Activated CD4-positive, alpha-beta T cell treated with anti-CD3 and anti-CD28 coated beads for 48 hours (primary cell): ENCODE data around the gene SERPINH1.

Experiments used
- DNase-seq: peaks from one replicate; pipeline ENCODE4 v3.0.0-alpha.2; 2020

The SERPINH1 gene

GRCh38 chr11:75602951-75603350 is 40.9 kb downstream of the SERPINH1 start:
- DNase-seq: no peak

DNA sequence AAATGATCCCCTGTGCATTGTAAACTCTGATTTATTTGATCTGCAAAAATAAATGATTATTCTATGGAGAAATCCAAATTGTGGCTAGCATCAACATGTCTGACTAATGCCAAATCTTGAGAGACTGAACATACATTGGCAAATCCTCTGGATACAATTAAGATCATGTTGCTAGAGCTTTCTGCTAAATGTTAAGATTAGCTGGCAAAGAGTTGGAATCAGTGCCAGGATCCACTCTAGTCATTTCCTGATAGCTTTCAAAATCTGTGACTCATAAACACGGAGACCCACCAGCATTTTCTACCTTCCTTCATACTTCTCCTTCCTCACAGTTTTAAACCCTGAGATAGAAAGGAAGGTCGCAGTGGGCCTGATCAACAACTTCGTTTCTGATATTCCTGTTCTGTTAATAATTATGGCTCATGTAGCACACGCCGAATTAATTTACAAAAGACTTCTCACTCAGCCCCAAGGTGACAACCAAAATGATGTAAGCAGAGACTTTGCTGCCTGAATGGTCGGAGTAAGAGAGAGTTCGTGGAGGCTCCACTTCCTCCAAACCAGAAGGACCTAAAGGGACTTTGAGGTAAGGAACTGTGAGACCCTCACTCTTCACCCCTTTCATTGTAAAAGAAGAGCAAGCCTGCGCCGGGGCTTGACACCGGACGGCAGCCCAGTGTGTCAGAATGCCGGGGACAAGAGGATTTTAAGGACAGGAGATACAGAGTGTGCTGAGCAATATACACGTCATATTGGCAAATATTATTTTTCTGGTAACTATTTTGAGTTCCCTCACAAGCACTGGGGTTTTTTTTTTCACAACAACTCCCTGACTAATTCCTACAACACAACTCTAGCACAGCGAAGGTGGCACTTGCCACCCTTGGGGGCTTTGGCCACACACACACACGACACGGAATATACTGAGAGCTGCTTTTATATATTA is 42.0 kb downstream of the SERPINH1 start:
- no peak for DNase-seq

DNA sequence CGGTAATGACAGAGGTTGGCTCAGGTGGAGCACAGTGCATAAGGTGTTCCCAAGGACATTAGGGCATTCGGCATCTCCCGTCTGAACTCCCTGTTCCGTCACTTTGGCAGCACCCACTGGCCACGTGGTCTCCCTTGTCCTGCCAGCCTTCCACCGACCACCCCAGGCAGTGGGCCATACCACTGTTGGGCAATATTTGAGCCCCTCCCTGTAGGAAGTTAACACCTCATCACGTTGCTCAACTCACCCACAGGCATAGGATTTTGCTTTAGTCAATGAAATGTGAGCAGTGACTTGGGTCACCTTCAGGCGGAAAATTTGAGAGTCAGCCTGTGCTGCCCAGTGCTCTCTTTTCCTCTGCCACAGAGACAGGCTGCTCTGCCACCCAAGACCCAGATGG is 44.0 kb downstream of the SERPINH1 start:
- DNase-seq: no peak

DNA sequence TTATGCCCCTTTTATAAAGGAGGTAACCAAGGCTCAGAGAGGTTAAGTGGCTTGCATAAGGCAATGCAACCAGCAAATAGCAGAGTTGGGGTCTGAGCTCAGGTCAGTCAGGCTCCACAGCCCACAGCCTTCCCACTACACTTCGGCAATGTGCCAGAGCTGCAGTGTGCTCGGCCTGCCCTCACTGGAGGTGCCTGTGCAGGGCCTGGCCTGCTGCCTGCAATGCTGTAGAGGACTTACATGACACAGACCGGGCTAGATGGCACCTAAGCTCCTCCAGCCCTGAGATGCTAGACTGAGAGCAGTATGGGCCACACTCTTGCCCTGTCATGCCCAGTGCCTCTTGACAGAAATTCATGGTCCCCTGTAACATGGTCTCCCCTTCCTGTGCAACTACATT is 49.8 kb downstream of the SERPINH1 start:
- DNase-seq: no peak

GRCh38 chr11:75615751-75616150 is 53.7 kb downstream of the SERPINH1 start:
- DNase-seq: no peak

- DNase-seq: no peak
These were observed 54.2 kb downstream of the SERPINH1 start for GRCh38 chr11:75616281-75616680.
